GM18951 (cell line): ENCODE measurements around the gene ERC1.

Experiments used
- POLR2A ChIP-seq: IDR thresholded peaks from 4 replicates; pipeline ENCODE4 v1.6.1; 2011; ENCODE audit warnings: mild to moderate bottlenecking; ENCODE audit not compliant: insufficient read length, insufficient read depth; ENCODE audit errors: extremely low read depth
- in situ Hi-C: fragments of 300-500 bp; cut with MboI; formaldehyde crosslinking; loops from one replicate; pipeline ENCODE4 v1.12.0; 2022; ENCODE audit warnings: low sequenced_read_pairs, mixed read lengths, inconsistent platforms; ENCODE audit not compliant: unreplicated experiment

ERC1 gene

GRCh38 chr12:967641-968040, 23.4 kb upstream of the ERC1 start:
- TF ChIP-seq POLR2A, result no peak
- in situ Hi-C loops, result no loop called here

- no peak for TF ChIP-seq POLR2A
- in situ Hi-C loops, result no loop called here
These were observed 22.5 kb upstream of the ERC1 start for GRCh38 chr12:968545-968944.

- no peak for TF ChIP-seq POLR2A
- in situ Hi-C loops, result no loop called here
These were observed 21.2 kb upstream of the ERC1 start for GRCh38 chr12:969821-970220.

- no peak for TF ChIP-seq POLR2A
- in situ Hi-C loops, result no loop called here
These were observed 19.0 kb upstream of the ERC1 start for GRCh38 chr12:971991-972390.

- in situ Hi-C loops, result no loop called here
These were observed 16.7 kb upstream of the ERC1 start for GRCh38 chr12:974271-974862.

GRCh38 chr12:976644-977043, 14.4 kb upstream of the ERC1 start:
- in situ Hi-C loops, result no loop called here
- no peak for TF ChIP-seq POLR2A

More at GRCh38 chr12:974271-974862, 16.7 kb upstream of the ERC1 start:
- no peak for TF ChIP-seq POLR2A

GRCh38 chr12:977156-977555, 13.9 kb upstream of the ERC1 start:
- in situ Hi-C loops, result no loop called here

GRCh38 chr12:979349-979748, 11.7 kb upstream of the ERC1 start:
- TF ChIP-seq POLR2A, result no peak
- in situ Hi-C loops, result no loop called here

More at GRCh38 chr12:977156-977555, 13.9 kb upstream of the ERC1 start:
- no peak for TF ChIP-seq POLR2A

GRCh38 chr12:981176-981828, 9.7 kb upstream of the ERC1 start:
- TF ChIP-seq POLR2A, result no peak
- in situ Hi-C loops, result no loop called here

GRCh38 chr12:981961-982360, 9.1 kb upstream of the ERC1 start:
- no peak for TF ChIP-seq POLR2A
- in situ Hi-C loops, result no loop called here

- TF ChIP-seq POLR2A, result no peak
- in situ Hi-C loops, result no loop called here
These were observed 2.4 kb upstream of the ERC1 start for GRCh38 chr12:988646-989045.

GRCh38 chr12:989051-989450, 2.0 kb upstream of the ERC1 start:
- TF ChIP-seq POLR2A, result no peak
- in situ Hi-C loops, result no loop called here

GRCh38 chr12:989751-990660, 1.0 kb upstream of the ERC1 start:
- in situ Hi-C loops, result no loop called here
- no peak for TF ChIP-seq POLR2A

GRCh38 chr12:991350-992333, 619 bp downstream of the ERC1 start:
- TF ChIP-seq POLR2A, result no peak
- in situ Hi-C loops, result no loop called here
